GM18520 (cell line): ENCODE measurements around the gene IMP3.

Source experiments
- ATAC-seq: cut with Tn5 transposase; IDR thresholded peaks from one replicate; pipeline ENCODE4 v1.9.1; 2021; ENCODE audit not compliant: unreplicated experiment

IMP3 gene

GRCh38 chr15:75673426-75674235 is 33.6 kb upstream of the IMP3 start:
- ATAC-seq: no peak

- ATAC-seq: no peak
Observed at GRCh38 chr15:75672646-75673425, 32.8 kb upstream of the IMP3 start.

- no peak for ATAC-seq
Observed at GRCh38 chr15:75671730-75672602, 31.9 kb upstream of the IMP3 start.

DNA sequence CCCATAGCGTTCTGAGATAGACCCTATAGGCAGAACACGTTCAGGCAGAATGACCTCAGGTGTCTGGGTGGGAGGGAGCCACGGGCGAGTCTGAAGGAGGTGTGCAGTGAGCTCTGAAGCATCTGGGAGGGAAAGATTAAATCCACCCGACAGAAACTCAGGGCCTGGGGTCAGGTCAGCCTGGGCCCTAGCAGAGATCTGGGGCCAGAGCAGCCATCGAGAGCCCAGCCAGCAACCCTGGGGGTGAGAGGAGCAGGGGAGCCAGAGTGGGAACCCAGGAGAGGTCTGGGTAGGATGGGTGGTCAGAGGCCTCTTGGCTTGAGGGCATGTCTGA is 29.8 kb upstream of the IMP3 start:
- no peak for ATAC-seq

- ATAC-seq: no peak
Observed at GRCh38 chr15:75669191-75669878, 29.3 kb upstream of the IMP3 start.

GRCh38 chr15:75666823-75667501 is 26.9 kb upstream of the IMP3 start:
- ATAC-seq: no peak

- ATAC-seq: no peak
Observed at GRCh38 chr15:75663931-75664421, 24.0 kb upstream of the IMP3 start.

DNA sequence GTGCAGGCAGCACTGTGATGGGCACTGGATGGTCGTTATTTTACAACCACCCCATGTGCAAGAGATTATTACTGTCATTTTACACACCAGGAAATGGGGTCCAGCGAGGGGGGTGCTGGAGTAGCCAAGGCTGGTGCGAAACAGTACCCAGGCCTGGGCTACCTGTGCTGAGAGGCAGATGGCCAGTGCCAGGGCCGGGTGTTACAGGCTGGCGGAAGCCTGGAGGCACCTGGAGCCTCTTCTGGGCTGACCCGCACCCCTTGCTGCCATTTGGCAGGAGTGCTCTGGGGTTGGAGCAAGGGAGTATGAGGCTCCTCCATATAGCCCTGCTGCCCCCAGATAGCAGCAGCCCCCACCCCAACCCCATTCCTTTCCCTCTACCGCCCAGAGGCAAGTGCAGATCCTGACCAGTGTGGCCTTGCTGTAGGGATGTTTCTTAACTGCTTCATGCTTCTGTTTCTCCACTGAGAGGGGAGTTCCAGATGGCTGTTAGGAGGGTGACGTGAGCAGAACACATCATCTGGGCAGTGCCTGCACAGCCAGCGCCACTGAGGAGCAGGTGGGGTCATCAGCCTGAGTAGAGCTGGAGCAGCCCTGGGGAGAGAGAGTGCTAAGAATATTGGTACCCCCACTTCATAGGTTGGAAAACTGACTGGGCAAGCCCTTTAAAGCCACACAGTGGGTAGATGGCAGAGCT is 22.9 kb upstream of the IMP3 start:
- no peak for ATAC-seq

GRCh38 chr15:75661756-75662140 is 21.7 kb upstream of the IMP3 start:
- no peak for ATAC-seq

- ATAC-seq: no peak
Observed at GRCh38 chr15:75661100-75661755, 21.2 kb upstream of the IMP3 start.

DNA sequence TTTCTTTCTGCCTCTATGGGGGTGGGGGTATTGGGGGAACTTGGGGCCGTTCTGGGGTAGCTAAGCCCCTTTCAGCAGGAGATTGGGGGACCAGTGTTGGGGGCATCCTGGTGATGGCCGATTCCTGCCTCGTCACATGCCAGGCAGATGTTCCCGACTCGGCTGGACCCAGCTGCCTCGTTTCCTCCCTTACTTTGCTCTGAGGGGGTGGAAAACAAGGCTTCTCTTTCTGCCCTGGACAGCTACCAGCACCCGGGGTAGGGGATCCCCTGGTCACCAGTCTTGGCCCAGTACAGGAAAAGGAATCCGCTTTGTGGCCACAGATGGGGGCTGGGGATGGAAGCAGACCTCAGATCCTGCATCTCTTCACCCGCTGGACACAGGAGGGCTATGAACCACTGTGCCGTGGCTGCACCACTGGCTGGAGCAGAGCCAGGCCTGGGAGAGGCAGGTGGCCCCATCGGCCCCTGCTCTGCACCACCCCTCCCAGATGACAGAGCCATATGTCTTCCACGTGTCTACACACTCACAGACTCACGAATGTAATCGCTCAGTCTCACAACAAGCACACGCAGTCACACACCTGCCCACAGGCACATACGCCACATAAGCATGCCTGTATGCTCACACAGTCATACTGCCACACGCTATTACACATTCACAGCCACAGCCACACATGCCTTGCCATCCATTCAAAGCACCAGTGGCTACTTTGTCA is 20.1 kb upstream of the IMP3 start:
- no peak for ATAC-seq

- no peak for ATAC-seq
Observed at GRCh38 chr15:75659141-75659771, 19.2 kb upstream of the IMP3 start.

DNA sequence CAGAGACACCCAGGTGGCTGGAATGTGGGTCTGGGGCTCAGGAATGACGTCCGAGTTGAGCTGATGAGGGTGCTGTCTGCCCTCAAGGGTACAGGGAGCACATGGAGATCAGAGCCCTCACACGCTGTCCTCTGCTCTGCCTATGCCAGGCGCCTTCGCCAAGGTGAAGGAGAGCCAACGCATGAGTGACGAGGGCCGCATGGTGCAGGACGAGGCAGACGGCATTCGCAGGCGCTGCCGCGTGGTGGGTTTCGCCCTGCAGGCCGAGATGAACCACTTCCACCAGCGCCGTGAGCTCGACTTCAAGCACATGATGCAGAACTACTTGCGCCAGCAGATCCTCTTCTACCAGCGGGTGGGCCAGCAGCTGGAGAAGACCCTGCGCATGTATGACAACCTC is 16.8 kb upstream of the IMP3 start:
- no peak for ATAC-seq

DNA sequence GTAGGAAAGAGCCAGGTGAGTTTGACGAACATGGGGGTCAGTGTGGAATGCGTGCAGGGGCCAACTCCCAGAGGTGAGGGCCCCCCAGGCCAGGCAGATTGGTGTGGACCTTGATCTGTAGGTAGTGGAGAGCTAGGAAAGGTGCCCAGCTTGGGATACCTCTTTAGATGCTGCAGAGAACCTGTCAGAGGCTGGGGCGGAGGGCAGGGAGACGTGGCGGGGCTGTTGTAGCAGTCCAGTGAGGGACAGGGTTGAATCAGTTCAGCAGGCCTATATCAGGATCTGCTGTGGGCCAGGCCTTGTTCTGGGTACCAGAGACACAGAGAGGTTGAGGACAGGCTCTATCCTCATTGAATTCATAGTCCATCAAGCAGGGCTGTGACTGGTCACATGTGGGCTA is 16.3 kb upstream of the IMP3 start:
- ATAC-seq: no peak

DNA sequence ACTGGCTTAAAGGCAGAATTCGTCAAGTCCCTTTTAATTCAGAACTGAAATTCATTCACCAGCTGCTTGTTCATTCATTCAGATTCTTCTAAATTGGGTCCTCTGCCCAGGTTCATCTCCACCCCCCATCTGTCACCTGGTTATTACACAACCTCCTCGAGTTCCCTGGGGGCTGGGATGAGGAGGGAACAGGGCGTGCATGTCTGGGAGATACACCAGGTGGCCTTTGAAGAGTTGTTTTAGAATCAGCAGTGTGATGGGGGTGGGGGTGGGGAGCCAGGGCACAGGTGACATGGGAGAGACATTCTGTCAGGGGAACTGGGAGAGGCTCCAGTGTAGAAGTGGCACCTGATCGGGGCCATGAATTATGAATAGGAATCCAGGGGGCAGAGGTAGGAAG is 15.9 kb upstream of the IMP3 start:
- no peak for ATAC-seq

- ATAC-seq: no peak
Observed at GRCh38 chr15:75654201-75654907, 14.3 kb upstream of the IMP3 start.

GRCh38 chr15:75653347-75653913 is 13.4 kb upstream of the IMP3 start:
- no peak for ATAC-seq
